Measurements from ENCODE around the gene AVEN. TPM values are rescaled to one million over a fixed set of nuclear protein-coding genes. Genes with fewer than 3 reads are reported as not detected.

Gene AVEN
- total and polyA plus RNA-seq, 10 donors: 5.0 to 14.1 (median 8.8) TPM

DNA sequence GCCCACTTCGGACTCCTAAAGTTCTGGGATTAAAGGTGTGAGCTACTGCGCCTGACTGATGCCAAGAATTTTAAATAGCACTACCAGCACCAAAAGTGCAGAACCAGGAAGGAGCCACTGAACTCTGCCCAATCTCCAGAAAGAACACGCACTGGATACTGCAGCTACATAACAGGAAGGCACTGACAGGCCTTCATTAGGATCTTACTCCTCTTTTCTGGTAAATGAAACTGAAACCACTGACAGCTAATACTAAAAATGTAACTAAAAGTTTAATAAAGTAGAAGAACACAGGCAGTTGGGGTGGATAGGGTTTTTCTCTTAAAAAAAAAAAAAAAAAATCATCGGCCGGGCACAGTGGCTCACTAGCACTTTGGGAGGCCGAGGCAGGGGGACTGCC lies 144.8 kb downstream of the AVEN start:
- WGBS, 5 donors: 66 to 84% (median 74%) methylated on average over 6 of the region's 6 CpGs

DNA sequence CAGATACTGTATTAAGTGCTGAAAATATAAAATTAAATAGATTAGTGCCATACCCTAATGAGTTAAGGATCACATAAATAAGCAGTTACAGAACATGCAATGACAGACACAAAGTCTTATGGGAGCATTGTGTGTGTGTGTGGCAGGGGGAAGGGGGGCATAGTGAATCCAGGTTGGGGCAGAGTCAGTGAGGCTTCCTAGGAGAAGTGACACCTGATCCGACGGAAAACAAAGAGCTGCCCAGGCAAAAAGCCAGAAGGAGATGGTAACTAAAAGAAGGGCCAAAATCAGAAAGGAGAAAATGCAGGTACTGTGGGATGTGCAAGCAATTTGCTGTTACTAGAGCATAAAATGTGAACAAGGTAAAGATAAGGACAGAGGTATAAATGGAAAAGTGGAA lies 150.8 kb downstream of the AVEN start:
- TF ChIP-seq, protein P1, sequence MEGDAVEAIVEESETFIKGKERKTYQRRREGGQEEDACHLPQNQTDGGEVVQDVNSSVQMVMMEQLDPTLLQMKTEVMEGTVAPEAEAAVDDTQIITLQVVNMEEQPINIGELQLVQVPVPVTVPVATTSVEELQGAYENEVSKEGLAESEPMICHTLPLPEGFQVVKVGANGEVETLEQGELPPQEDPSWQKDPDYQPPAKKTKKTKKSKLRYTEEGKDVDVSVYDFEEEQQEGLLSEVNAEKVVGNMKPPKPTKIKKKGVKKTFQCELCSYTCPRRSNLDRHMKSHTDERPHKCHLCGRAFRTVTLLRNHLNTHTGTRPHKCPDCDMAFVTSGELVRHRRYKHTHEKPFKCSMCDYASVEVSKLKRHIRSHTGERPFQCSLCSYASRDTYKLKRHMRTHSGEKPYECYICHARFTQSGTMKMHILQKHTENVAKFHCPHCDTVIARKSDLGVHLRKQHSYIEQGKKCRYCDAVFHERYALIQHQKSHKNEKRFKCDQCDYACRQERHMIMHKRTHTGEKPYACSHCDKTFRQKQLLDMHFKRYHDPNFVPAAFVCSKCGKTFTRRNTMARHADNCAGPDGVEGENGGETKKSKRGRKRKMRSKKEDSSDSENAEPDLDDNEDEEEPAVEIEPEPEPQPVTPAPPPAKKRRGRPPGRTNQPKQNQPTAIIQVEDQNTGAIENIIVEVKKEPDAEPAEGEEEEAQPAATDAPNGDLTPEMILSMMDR (IDR thresholded peaks at IDR 0.05 in 8 of 11, conservative IDR thresholded peaks at IDR 0.05 in 3 of 11): no peak
- TF ChIP-seq POLR2AphosphoS5 (IDR thresholded peaks at IDR 0.05) (no peak), POLR2A (IDR thresholded peaks at IDR 0.05) (no peak)
- Histone ChIP-seq H3K9me3 (peaks cover 0 to 17% (median 12%) of the 10 kb centered on the region in 8 donors), H3K27ac (no peak overlapping the region), H3K27me3 (replicated peaks in 1 of 7) (no peaks in the 10 kb centered on the region), H3K4me1 (no peaks in the 10 kb centered on the region), H3K36me3 (no peaks in the 10 kb centered on the region), H3K4me3 (no peak overlapping the region)
- intact Hi-C loops (cut with DNase I; ENCODE audit: low total_unique reads): no loop called here
- DNase-seq: no peak
- 70 to 98% (median 91%) methylated on average over 2 of the region's 2 CpGs for WGBS, 5 donors

More for the DNA sequence above, 144.8 kb downstream of the AVEN start:
- peak overlapping the region in 1 of 8 donors; percentile 9 for H3K4me3 ChIP-seq
- no peaks in the 10 kb centered on the region for H3K36me3 ChIP-seq
- no peaks in the 10 kb centered on the region for H3K27me3 ChIP-seq (replicated peaks in 1 of 7)
- no peaks in the 10 kb centered on the region for H3K4me1 ChIP-seq
- TF ChIP-seq POLR2AphosphoS5 (IDR thresholded peaks at IDR 0.05) (no peak), POLR2A (IDR thresholded peaks at IDR 0.05) (no peak)
- TF ChIP-seq, protein P1 (IDR thresholded peaks at IDR 0.05 in 8 of 11, conservative IDR thresholded peaks at IDR 0.05 in 3 of 11): no peak
- DNase-seq: no peak
- H3K27ac ChIP-seq: peak overlapping the region in 1 of 8 donors; percentile 33
- intact Hi-C loops (cut with DNase I; ENCODE audit: low total_unique reads): no loop called here
- H3K9me3 ChIP-seq: no peaks in the 10 kb centered on the region

DNA sequence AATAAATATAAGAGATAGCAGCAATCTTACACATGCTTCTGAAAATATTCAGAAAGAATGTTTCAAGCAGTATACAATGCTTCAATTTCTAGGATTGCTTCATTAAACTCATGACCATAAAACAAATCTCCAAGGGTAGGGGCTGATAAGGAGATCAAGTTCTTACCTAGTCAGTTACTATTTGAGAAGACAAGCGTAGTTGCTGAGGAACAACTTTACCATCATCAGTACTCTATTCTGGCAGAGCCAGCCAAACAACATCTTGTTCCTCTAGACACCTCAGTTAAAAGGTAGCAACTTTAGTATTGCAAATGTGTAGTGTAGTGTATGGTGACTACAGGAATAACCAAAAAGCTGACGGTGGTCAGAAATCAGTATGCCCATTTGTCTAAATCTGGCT lies 156.1 kb downstream of the AVEN start:
- Histone ChIP-seq H3K4me3 (no peak overlapping the region), H3K27me3 (replicated peaks in 1 of 7) (no peaks in the 10 kb centered on the region), H3K9me3 (peaks cover 0 to 17% (median 12%) of the 10 kb centered on the region in 8 donors), H3K27ac (no peak overlapping the region), H3K36me3 (no peaks in the 10 kb centered on the region), H3K4me1 (no peaks in the 10 kb centered on the region)
- no peak for DNase-seq
- TF ChIP-seq, protein P1 (IDR thresholded peaks at IDR 0.05 in 8 of 11, conservative IDR thresholded peaks at IDR 0.05 in 3 of 11): no peak
- TF ChIP-seq POLR2AphosphoS5 (IDR thresholded peaks at IDR 0.05) (no peak), POLR2A (IDR thresholded peaks at IDR 0.05) (no peak)
- 90 to 99% (median 93%) methylated on average over 2 of the region's 2 CpGs for WGBS, 5 donors
- intact Hi-C loops (cut with DNase I; ENCODE audit: low total_unique reads): no loop called here

DNA sequence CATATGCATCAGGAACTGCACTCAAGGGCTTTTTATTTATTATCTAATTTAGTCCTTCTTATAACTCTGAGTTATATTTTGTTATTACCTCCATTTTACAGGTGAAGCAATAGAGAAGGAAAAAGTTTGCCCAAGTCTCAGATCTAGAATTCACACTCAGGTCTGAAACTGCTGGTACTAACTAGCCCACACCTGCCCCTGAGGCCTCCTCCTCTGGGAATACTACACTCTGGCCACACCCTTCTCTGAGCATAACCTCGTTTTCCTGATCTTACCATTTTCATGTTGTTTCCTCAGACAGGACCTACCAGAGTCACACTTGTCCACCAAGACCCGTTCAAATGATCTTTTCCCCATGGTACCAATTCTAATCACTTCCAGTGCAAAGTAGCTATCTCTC lies 164.8 kb downstream of the AVEN start:
- Histone ChIP-seq H3K4me1 (no peaks in the 10 kb centered on the region), H3K4me3 (no peak overlapping the region), H3K27me3 (replicated peaks in 1 of 7) (no peaks in the 10 kb centered on the region), H3K36me3 (peaks cover 0 to 11% (median 0%) of the 10 kb centered on the region in 6 donors), H3K9me3 (no peaks in the 10 kb centered on the region), H3K27ac (no peak overlapping the region)
- no peak for TF ChIP-seq POLR2A (IDR thresholded peaks at IDR 0.05)
- TF ChIP-seq, protein P1 (IDR thresholded peaks at IDR 0.05 in 8 of 11, conservative IDR thresholded peaks at IDR 0.05 in 3 of 11): no peak
- no peak for TF ChIP-seq POLR2AphosphoS5 (IDR thresholded peaks at IDR 0.05)
- DNase-seq: no peak
- WGBS, 5 donors: 68 to 88% (median 78%) methylated on average over 2 of the region's 2 CpGs
- intact Hi-C loops (cut with DNase I; ENCODE audit: low total_unique reads): no loop called here

Measured in spleen (tissue), 11 donors.